MM.1S (cell line): Measurements from ENCODE around the gene OGFRL1.
A peak's percentile ranks its signal among the peaks of the same experiment; 100 is the strongest.

ENCODE experiments used
- DNase-seq: peaks from one replicate; pipeline ENCODE4 v3.0.0-alpha.2; 2015
- H2AFZ ChIP-seq: fragments of 300-600 bp; sonication (generic); 2 replicates; pipeline ENCODE4 v1.6.0; 2016; ENCODE audit warnings: antibody characterized with exemption, low read length
- H3F3A ChIP-seq: fragments of 300-600 bp; sonication (generic); 2 replicates; pipeline ENCODE4 v1.6.1; 2016; ENCODE audit warnings: mild to moderate bottlenecking, antibody characterized with exemption, low read length, moderate library complexity, mixed read lengths; ENCODE audit not compliant: insufficient read depth
- H3K27ac ChIP-seq: fragments of 300-600 bp; sonication (generic); 2 replicates; pipeline ENCODE4 v1.5.1; 2016; ENCODE audit warnings: mild to moderate bottlenecking, low read length
- H3K27me3 ChIP-seq: fragments of 300-600 bp; sonication (generic); replicated peaks from 2 replicates; pipeline ENCODE4 v1.6.0; 2016; ENCODE audit warnings: low read length; ENCODE audit not compliant: insufficient read depth
- H3K36me3 ChIP-seq: fragments of 300-600 bp; sonication (generic); replicated peaks from 2 replicates; pipeline ENCODE4 v1.6.1; 2016; ENCODE audit warnings: mild to moderate bottlenecking, low read length, mixed read lengths; ENCODE audit not compliant: insufficient read depth
- H3K4me1 ChIP-seq: fragments of 300-600 bp; sonication (generic); 2 replicates; pipeline ENCODE4 v1.6.1; 2016; ENCODE audit warnings: low read length, mixed read lengths
- H3K4me2 ChIP-seq: fragments of 300-600 bp; sonication (generic); 2 replicates; pipeline ENCODE4 v1.6.0; 2016; ENCODE audit warnings: low read depth, low read length
- H3K4me3 ChIP-seq: fragments of 300-600 bp; sonication (generic); 2 replicates; pipeline ENCODE4 v1.5.1; 2016; ENCODE audit warnings: low read length, mixed read lengths
- H3K79me2 ChIP-seq: fragments of 300-600 bp; sonication (generic); 2 replicates; pipeline ENCODE4 v1.6.1; 2016; ENCODE audit warnings: mixed run types, low read length, mixed read lengths
- H3K9ac ChIP-seq: fragments of 300-600 bp; sonication (generic); 2 replicates; pipeline ENCODE4 v1.6.1; 2016; ENCODE audit warnings: low read length, mixed read lengths
- H3K9me2 ChIP-seq: fragments of 300-600 bp; sonication (generic); replicated peaks from 2 replicates; pipeline ENCODE4 v1.6.1; 2016; ENCODE audit warnings: mild to moderate bottlenecking, low read length, mixed read lengths; ENCODE audit not compliant: insufficient read depth
- H3K9me3 ChIP-seq: fragments of 300-600 bp; sonication (generic); replicated peaks from 2 replicates; pipeline ENCODE4 v1.6.1; 2016; ENCODE audit warnings: mild to moderate bottlenecking, low read length, mixed read lengths; ENCODE audit not compliant: insufficient read depth
- H4K20me1 ChIP-seq: fragments of 300-600 bp; sonication (generic); 2 replicates; pipeline ENCODE4 v1.6.1; 2016; ENCODE audit warnings: mild to moderate bottlenecking, low read length, moderate library complexity, mixed read lengths; ENCODE audit not compliant: insufficient read depth
- CTCF ChIP-seq: fragments of 300-600 bp; sonication (generic); IDR thresholded peaks from 2 replicates; pipeline ENCODE4 v1.5.1; 2016; ENCODE audit warnings: antibody characterized with exemption, low read length, mixed read lengths
- EZH2 ChIP-seq: fragments of 300-600 bp; sonication (generic); optimal IDR thresholded peaks from 2 replicates; pipeline ENCODE3; 2017; ENCODE audit warnings: low read depth, mild to moderate bottlenecking, antibody characterized with exemption, low read length, mixed read lengths
- EZH2phosphoT487 ChIP-seq: fragments of 300-600 bp; sonication (generic); IDR thresholded peaks from 2 replicates; pipeline ENCODE4 v1.6.1; 2018; ENCODE audit warnings: antibody characterized with exemption, low read length

The OGFRL1 gene

GRCh38 chr6:71346334-71346694 lies 57.7 kb downstream of the OGFRL1 start:
- H3K9me2 ChIP-seq, result no peaks in the 10 kb centered on the region
- no peaks in the 10 kb centered on the region for H3K27me3 ChIP-seq
- H3K27ac ChIP-seq, result no peak overlapping the region
- no peak for DNase-seq
- H3K4me3 ChIP-seq, result no peak overlapping the region
- H3K4me1 ChIP-seq, result no peaks in the 10 kb centered on the region
- H2AFZ ChIP-seq, result no peak overlapping the region
- no peaks in the 10 kb centered on the region for H4K20me1 ChIP-seq
- H3K36me3 ChIP-seq, result no peaks in the 10 kb centered on the region
- no peaks in the 10 kb centered on the region for H3K79me2 ChIP-seq
- TF ChIP-seq CTCF (no peak), EZH2phosphoT487 (no peak), EZH2 (no peak)
- H3K9ac ChIP-seq, result no peak overlapping the region
- no peak overlapping the region for H3K4me2 ChIP-seq
- H3F3A ChIP-seq, result no peaks in the 10 kb centered on the region
- H3K9me3 ChIP-seq, result no peaks in the 10 kb centered on the region

GRCh38 chr6:71347119-71347518 lies 58.5 kb downstream of the OGFRL1 start:
- Histone ChIP-seq H3K79me2 (no peaks in the 10 kb centered on the region), H3K9ac (no peak overlapping the region), H3K9me2 (no peaks in the 10 kb centered on the region), H3K4me2 (no peak overlapping the region), H3K4me1 (no peaks in the 10 kb centered on the region), H3K9me3 (no peaks in the 10 kb centered on the region), H3K27me3 (no peaks in the 10 kb centered on the region), H3F3A (no peaks in the 10 kb centered on the region), H3K4me3 (no peak overlapping the region), H2AFZ (no peak overlapping the region), H4K20me1 (no peaks in the 10 kb centered on the region), H3K27ac (no peak overlapping the region), H3K36me3 (no peaks in the 10 kb centered on the region)
- DNase-seq, result no peak
- TF ChIP-seq EZH2, result no peak
- TF ChIP-seq EZH2phosphoT487, result no peak
- TF ChIP-seq CTCF, result no peak

GRCh38 chr6:71349395-71349794 lies 60.8 kb downstream of the OGFRL1 start:
- Histone ChIP-seq H3K4me2 (no peak overlapping the region), H3K79me2 (no peaks in the 10 kb centered on the region), H4K20me1 (no peaks in the 10 kb centered on the region), H3F3A (no peaks in the 10 kb centered on the region), H3K27me3 (no peaks in the 10 kb centered on the region), H2AFZ (no peak overlapping the region), H3K4me1 (no peaks in the 10 kb centered on the region), H3K9me3 (no peaks in the 10 kb centered on the region), H3K9ac (no peak overlapping the region), H3K4me3 (no peak overlapping the region), H3K27ac (no peak overlapping the region), H3K9me2 (no peaks in the 10 kb centered on the region), H3K36me3 (no peaks in the 10 kb centered on the region)
- DNase-seq, result peak; percentile 39
- TF ChIP-seq EZH2phosphoT487 (no peak), CTCF (peak; percentile 62)
